ENCODE data around the gene CDH23.

DNA sequence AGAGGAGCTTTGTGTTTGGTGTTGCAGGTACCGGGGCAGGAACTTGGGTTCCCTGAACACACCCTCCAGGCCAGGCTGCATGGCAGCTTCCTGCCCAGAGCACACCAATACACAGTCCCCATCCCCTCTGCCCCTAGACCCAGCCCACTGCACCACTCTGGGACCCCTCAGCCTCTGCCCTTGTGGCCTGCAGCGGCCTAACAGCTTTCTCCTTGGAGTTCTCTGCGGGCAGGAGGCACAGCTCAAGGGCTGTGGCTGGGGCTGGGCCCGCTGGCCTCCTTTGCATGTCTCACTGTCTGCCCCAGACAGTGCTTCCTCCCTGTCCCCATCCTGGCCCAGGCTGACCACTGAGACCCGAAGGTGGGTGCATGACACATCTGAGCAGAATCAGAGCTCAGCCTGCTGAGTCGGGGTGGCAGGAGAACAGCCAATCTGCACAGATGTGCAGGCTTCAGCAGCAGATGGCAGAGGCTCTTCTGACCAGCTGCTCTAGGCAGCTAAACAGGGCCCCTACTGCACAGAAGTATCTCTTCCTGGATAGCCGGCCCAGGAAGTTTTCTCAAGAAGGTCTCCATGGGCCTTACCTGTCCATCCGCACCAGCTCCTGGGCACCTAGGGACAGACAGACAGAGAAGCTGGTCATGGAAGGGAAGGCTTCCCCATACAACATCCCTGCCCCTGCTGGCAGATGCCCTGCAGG is 355.8 kb downstream of the CDH23 start:
- TF ChIP-seq, protein P1, sequence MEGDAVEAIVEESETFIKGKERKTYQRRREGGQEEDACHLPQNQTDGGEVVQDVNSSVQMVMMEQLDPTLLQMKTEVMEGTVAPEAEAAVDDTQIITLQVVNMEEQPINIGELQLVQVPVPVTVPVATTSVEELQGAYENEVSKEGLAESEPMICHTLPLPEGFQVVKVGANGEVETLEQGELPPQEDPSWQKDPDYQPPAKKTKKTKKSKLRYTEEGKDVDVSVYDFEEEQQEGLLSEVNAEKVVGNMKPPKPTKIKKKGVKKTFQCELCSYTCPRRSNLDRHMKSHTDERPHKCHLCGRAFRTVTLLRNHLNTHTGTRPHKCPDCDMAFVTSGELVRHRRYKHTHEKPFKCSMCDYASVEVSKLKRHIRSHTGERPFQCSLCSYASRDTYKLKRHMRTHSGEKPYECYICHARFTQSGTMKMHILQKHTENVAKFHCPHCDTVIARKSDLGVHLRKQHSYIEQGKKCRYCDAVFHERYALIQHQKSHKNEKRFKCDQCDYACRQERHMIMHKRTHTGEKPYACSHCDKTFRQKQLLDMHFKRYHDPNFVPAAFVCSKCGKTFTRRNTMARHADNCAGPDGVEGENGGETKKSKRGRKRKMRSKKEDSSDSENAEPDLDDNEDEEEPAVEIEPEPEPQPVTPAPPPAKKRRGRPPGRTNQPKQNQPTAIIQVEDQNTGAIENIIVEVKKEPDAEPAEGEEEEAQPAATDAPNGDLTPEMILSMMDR (IDR thresholded peaks at IDR 0.05), result no peak
- no peak for TF ChIP-seq ZFX (IDR thresholded peaks at IDR 0.05; ENCODE audit: borderline replicate concordance)

Measured in 22Rv1 (cell line).